Gastroesophageal sphincter (tissue), 3 donors: ENCODE results near the gene PLA2G2F.

Experiments used
- CTCF ChIP-seq, 4 experiments: fragments of 200-600 bp in 2 of 4; fragments of 450-650 bp in 2 of 4; sonication (generic) in 1 of 4; IDR thresholded peaks; one replicate each; pipeline ENCODE4 v1.5.1; 2017 to 2019; ENCODE audit warnings: antibody characterized with exemption in 4 of 4, mild to moderate bottlenecking in 2 of 4, moderate library complexity in 2 of 4
- EP300 ChIP-seq: sonication (generic); formaldehyde crosslinking; IDR thresholded peaks from one replicate; pipeline ENCODE4 v1.6.1; 2017; ENCODE audit warnings: antibody characterized with exemption, mild to moderate bottlenecking
- POLR2A ChIP-seq, 2 donors: fragments of 450-650 bp; IDR thresholded peaks; one replicate each; pipeline ENCODE4 v1.6.1; 2017; ENCODE audit warnings: antibody characterized with exemption in 2 of 2, mild to moderate bottlenecking in 2 of 2, moderate library complexity in 1 of 2
- POLR2AphosphoS5 ChIP-seq: sonication (generic); formaldehyde crosslinking; IDR thresholded peaks from one replicate; pipeline ENCODE4 v1.6.1; 2017; ENCODE audit warnings: antibody characterized with exemption

GRCh38 chr1:20184997-20185833, 46.1 kb downstream of the PLA2G2F start:
- no peak for TF ChIP-seq CTCF (IDR thresholded peaks at IDR 0.05)
- TF ChIP-seq POLR2AphosphoS5 = no peak
- TF ChIP-seq EP300 = no peak
- no peak for TF ChIP-seq POLR2A (IDR thresholded peaks at IDR 0.05)
